Epithelial cell of umbilical artery (primary cell): ENCODE measurements around the gene CCL7. TPM values are rescaled to one million over a fixed set of nuclear protein-coding genes. Genes with fewer than 3 reads are reported as not detected.

ENCODE experiments used
- total RNA-seq: library from RNA; depleted of rRNA; stranded (reverse); fragments of >200 nt; gene quantifications from 2 replicates; pipeline ENCODE4 v1.2.3, GENCODE V29; 2014

Gene CCL7
- total RNA-seq = 1.3 and 4.4 TPM in 2 replicates

GRCh38 chr17:34269969-34270368, at the start of gene CCL7:
TSS of gene CCL7 (plus strand) at chr17:34270221. CDS start at chr17:34270291, 70 bp downstream.

GRCh38 chr17:34254651-34255380, 15.2 kb upstream of the CCL7 start, which contains the start of gene CCL2:
TSS of gene CCL2 (plus strand) at chr17:34255285. CDS start at chr17:34255350, 65 bp downstream.

GRCh38 chr17:34285286-34285792, 15.3 kb downstream of the CCL7 start, which contains the start of gene CCL11:
TSS of gene CCL11 (plus strand) at chr17:34285742. CDS start at chr17:34285809, 67 bp downstream.

GRCh38 chr17:34319039-34319483, 49.0 kb downstream of the CCL7 start, which contains the start of gene CCL8:
TSS of gene CCL8 (plus strand) at chr17:34319435. CDS start at chr17:34319502, 67 bp downstream.

Other genes with a start within 250 kb of the CCL7 start
- gene CCL2, start 14.9 kb upstream of the CCL7 start, total RNA-seq = 47.4 and 405 TPM in 2 replicates
- gene CCL11, start 15.5 kb downstream of the CCL7 start, total RNA-seq = not detected in 2 replicates
- gene CCL8, start 49.2 kb downstream of the CCL7 start, total RNA-seq = not detected in 2 replicates
- gene CCL13, start 86.3 kb downstream of the CCL7 start, total RNA-seq = not detected in 2 replicates
- gene CCL1, start 93.0 kb downstream of the CCL7 start, total RNA-seq = 1.5 TPM in 1 of 2 replicates, not detected in the other